Lower lobe of right lung (tissue), 2 donors: Measurements from ENCODE around the gene DLX3. TPM values are rescaled to one million over a fixed set of nuclear protein-coding genes. Genes with fewer than 3 reads are reported as not detected.

ENCODE experiments used
- ATAC-seq, 2 donors: fragments of 200-7000 bp; cut with Tn5 transposase; one replicate each; pipeline ENCODE4 v1.9.1; 2020 to 2022; ENCODE audit warnings: mild to moderate bottlenecking in 2 of 2, moderate library complexity in 2 of 2
- DNase-seq: peaks from one replicate; pipeline ENCODE4 v3.0.0-alpha.2; 2020
- H3K27ac ChIP-seq: fragments of 200-600 bp; one replicate; pipeline ENCODE4 v1.8.0; 2022
- H3K27me3 ChIP-seq: fragments of 200-600 bp; one replicate; pipeline ENCODE4 v1.8.0; 2022; ENCODE audit warnings: low read depth
- H3K36me3 ChIP-seq: fragments of 200-600 bp; one replicate; pipeline ENCODE4 v1.8.0; 2022; ENCODE audit warnings: mild to moderate bottlenecking
- H3K4me1 ChIP-seq: fragments of 200-600 bp; one replicate; pipeline ENCODE4 v1.8.0; 2022
- H3K4me3 ChIP-seq: fragments of 200-600 bp; one replicate; pipeline ENCODE4 v1.8.0; 2022; ENCODE audit warnings: mild to moderate bottlenecking
- H3K9me3 ChIP-seq: fragments of 200-600 bp; one replicate; pipeline ENCODE4 v1.8.0; 2022
- CTCF ChIP-seq: fragments of 200-600 bp; IDR thresholded peaks from one replicate; pipeline ENCODE4 v1.8.0; 2022; ENCODE audit warnings: antibody characterized with exemption, mild to moderate bottlenecking
- intact Hi-C: fragments of 100-400 bp; cut with DNase I; formaldehyde crosslinking; loops from one replicate; pipeline ENCODE4 v1.11.0; 2022
- total RNA-seq: library from RNA; stranded (reverse); fragmentation: NEBNext Ultra II Directional; extraction: Animal tissue kit (Norgen Biotek cat#: 25700); gene quantifications from one replicate; pipeline ENCODE4 v1.2.1, GENCODE V29; 2021
- donor health status: DM: no; HTN: yes; CAD: no; lungs with severe emphysema.

The DLX3 gene
- total RNA-seq, 1 donor from 2014 or later, result 0.38 TPM

GRCh38 chr17:50039058-50039457 lies 44.0 kb upstream of the DLX3 start:
- intact Hi-C loops, result no loop called here
- ATAC-seq (no peak), DNase-seq (no peak)
- no peak for TF ChIP-seq CTCF
- Histone ChIP-seq H3K4me3 (no peak overlapping the region), H3K27me3 (no peaks in the 10 kb centered on the region), H3K36me3 (no peaks in the 10 kb centered on the region), H3K4me1 (peaks cover 58% of the 10 kb centered on the region), H3K27ac (peak overlapping the region; percentile 85), H3K9me3 (no peaks in the 10 kb centered on the region)

GRCh38 chr17:50037321-50038107 lies 42.5 kb upstream of the DLX3 start:
- peaks cover 52% of the 10 kb centered on the region for H3K4me1 ChIP-seq
- peak overlapping the region; percentile 85 for H3K27ac ChIP-seq
- ATAC-seq (peak; percentile 81 to 84), DNase-seq (peak; percentile 85)
- no peak overlapping the region for H3K4me3 ChIP-seq
- no peak for TF ChIP-seq CTCF
- no peaks in the 10 kb centered on the region for H3K9me3 ChIP-seq
- intact Hi-C loops, result no loop called here
- no peaks in the 10 kb centered on the region for H3K36me3 ChIP-seq
- no peaks in the 10 kb centered on the region for H3K27me3 ChIP-seq

- H3K9me3 ChIP-seq, result no peaks in the 10 kb centered on the region
- TF ChIP-seq CTCF, result no peak
- no peaks in the 10 kb centered on the region for H3K27me3 ChIP-seq
- H3K36me3 ChIP-seq, result no peaks in the 10 kb centered on the region
- DNase-seq (peak; percentile 78), ATAC-seq (peak; percentile 64 to 69)
- peak overlapping the region; percentile 85 for H3K27ac ChIP-seq
- intact Hi-C loops, result no loop called here
- H3K4me1 ChIP-seq, result peaks cover 52% of the 10 kb centered on the region
- H3K4me3 ChIP-seq, result no peak overlapping the region
Observed at GRCh38 chr17:50036455-50037261, 41.6 kb upstream of the DLX3 start.

GRCh38 chr17:50035945-50036344 lies 40.9 kb upstream of the DLX3 start:
- H3K4me3 ChIP-seq, result no peak overlapping the region
- no peaks in the 10 kb centered on the region for H3K36me3 ChIP-seq
- no peak for TF ChIP-seq CTCF
- peak overlapping the region; percentile 85 for H3K27ac ChIP-seq
- DNase-seq (no peak), ATAC-seq (no peak)
- H3K27me3 ChIP-seq, result no peaks in the 10 kb centered on the region
- intact Hi-C loops, result no loop called here
- H3K9me3 ChIP-seq, result no peaks in the 10 kb centered on the region
- peaks cover 52% of the 10 kb centered on the region for H3K4me1 ChIP-seq

- H3K4me1 ChIP-seq, result peaks cover 52% of the 10 kb centered on the region
- no peaks in the 10 kb centered on the region for H3K9me3 ChIP-seq
- intact Hi-C loops, result no loop called here
- no peak overlapping the region for H3K4me3 ChIP-seq
- peak overlapping the region; percentile 85 for H3K27ac ChIP-seq
- H3K27me3 ChIP-seq, result no peaks in the 10 kb centered on the region
- peak; percentile 12 for TF ChIP-seq CTCF
- no peak for DNase-seq
- no peaks in the 10 kb centered on the region for H3K36me3 ChIP-seq
- ATAC-seq, result peak; percentile 33 to 38
Observed at GRCh38 chr17:50035421-50035879, 40.4 kb upstream of the DLX3 start.
